ENCODE measurements around the gene SEMA6B.

- TF ChIP-seq POLR2AphosphoS5 (IDR thresholded peaks at IDR 0.05; ENCODE audit: low read depth, low read length) (no peak), POLR2A (IDR thresholded peaks at IDR 0.05; ENCODE audit: low read depth, low read length) (no peak), TAF1 (IDR thresholded peaks at IDR 0.05; ENCODE audit: low read depth, low read length) (no peak), POU2F2 (IDR thresholded peaks at IDR 0.05; ENCODE audit: low read depth, low read length) (no peak), PAX5 (IDR thresholded peaks at IDR 0.05; ENCODE audit: insufficient read depth, low read length, severe bottlenecking) (no peak), SPI1 (IDR thresholded peaks at IDR 0.05; ENCODE audit: low read depth, low read length) (no peak)
Observed at GRCh38 chr19:4597975-4598671, 38.6 kb upstream of the SEMA6B start.
